Calu3 (cell line): Measurements from ENCODE around the gene ATG101. TPM values are rescaled to one million over a fixed set of nuclear protein-coding genes. Genes with fewer than 3 reads are reported as not detected.

Experiments
- BruUV-seq: library from RNA; stranded (reverse); fragments of 400-500 nt; replicated peaks from 2 replicates; lab custom pipeline; 2021; lab: Mats Ljungman, UMichigan
- CTCF ChIA-PET: fragments of 300-600 bp; sonication (Branson Sonifier 250); formaldehyde crosslinking; loops from one replicate; lab custom pipeline; 2022; ENCODE audit warnings: antibody characterized with exemption; lab: Charles Lee
- DNase-seq: peaks from one replicate; pipeline ENCODE4 v3.0.0; 2022
- H3K27ac Mint-ChIP-seq: one replicate; pipeline ENCODE4 v1.8.0; 2022; ENCODE audit warnings: mixed read lengths; ENCODE audit not compliant: unreplicated experiment
- H3K27me3 Mint-ChIP-seq: one replicate; pipeline ENCODE4 v1.8.0; 2022; ENCODE audit warnings: mixed read lengths; ENCODE audit not compliant: unreplicated experiment
- H3K36me3 Mint-ChIP-seq: one replicate; pipeline ENCODE4 v1.8.0; 2022; ENCODE audit warnings: mild to moderate bottlenecking, moderate library complexity, mixed read lengths; ENCODE audit not compliant: insufficient read depth, unreplicated experiment
- H3K4me1 Mint-ChIP-seq: one replicate; pipeline ENCODE4 v1.8.0; 2022; ENCODE audit warnings: mild to moderate bottlenecking, low read depth, mixed read lengths; ENCODE audit not compliant: unreplicated experiment
- H3K4me3 Mint-ChIP-seq: one replicate; pipeline ENCODE4 v1.8.0; 2022; ENCODE audit warnings: mild to moderate bottlenecking, low read depth, moderate library complexity, mixed read lengths; ENCODE audit not compliant: unreplicated experiment
- H3K9me3 Mint-ChIP-seq: one replicate; pipeline ENCODE4 v1.8.0; 2022; ENCODE audit warnings: low read depth, mixed read lengths; ENCODE audit not compliant: unreplicated experiment
- intact Hi-C: fragments of 100-400 bp; cut with micrococcal nuclease; formaldehyde crosslinking; loops from one replicate; pipeline ENCODE4 v1.10.0; 2022; ENCODE audit not compliant: unreplicated experiment
- total RNA-seq: library from RNA; stranded (reverse); gene quantifications from 2 replicates; pipeline ENCODE4 v1.2.3, GENCODE V29; 2022
- TF ChIP-seq, protein P1 (sequence below): fragments of 200-600 bp; IDR thresholded peaks from one replicate; pipeline ENCODE4 v1.8.0; 2022; ENCODE audit warnings: antibody characterized with exemption; ENCODE audit not compliant: unreplicated experiment

ATG101 gene
- total RNA-seq, 1 experiment from 2014 or later = 32.8 TPM

DNA sequence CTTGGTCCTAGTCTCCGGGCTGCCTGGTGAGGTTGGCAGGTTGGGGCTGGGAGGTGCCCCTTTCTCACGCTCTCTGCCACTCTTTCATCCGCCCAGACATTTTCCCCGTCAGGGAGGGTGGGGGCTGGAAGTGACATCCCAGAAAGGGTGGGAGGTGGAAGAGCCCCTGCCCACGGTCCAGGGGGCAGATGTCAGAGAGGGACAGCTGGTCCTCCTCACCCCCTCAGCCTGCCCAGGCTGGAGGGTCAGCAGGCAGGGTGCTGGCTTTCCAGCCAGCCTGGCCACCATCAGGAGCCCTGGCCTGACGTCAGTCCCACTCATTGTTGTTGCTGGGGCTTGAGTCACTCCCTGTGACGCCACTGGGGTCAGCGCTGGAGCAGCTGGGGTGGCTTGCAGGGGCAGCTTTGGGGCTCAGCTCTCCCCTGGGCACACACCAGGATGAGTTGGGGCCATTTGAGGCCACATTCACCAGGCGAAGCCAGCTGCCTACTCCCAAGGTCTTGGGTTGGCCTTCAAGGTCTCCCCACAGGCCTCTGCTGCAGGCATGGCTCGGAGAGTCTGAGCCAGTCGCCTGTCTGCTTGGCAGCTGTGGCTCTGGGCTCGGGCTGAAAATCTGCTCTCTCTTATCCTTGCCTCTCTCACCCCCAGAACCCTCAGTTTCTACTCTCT, 5.7 kb upstream of the ATG101 start:
- no peak overlapping the region for H3K4me3 Mint-ChIP-seq
- no TSS peak for BruUV-seq

DNA sequence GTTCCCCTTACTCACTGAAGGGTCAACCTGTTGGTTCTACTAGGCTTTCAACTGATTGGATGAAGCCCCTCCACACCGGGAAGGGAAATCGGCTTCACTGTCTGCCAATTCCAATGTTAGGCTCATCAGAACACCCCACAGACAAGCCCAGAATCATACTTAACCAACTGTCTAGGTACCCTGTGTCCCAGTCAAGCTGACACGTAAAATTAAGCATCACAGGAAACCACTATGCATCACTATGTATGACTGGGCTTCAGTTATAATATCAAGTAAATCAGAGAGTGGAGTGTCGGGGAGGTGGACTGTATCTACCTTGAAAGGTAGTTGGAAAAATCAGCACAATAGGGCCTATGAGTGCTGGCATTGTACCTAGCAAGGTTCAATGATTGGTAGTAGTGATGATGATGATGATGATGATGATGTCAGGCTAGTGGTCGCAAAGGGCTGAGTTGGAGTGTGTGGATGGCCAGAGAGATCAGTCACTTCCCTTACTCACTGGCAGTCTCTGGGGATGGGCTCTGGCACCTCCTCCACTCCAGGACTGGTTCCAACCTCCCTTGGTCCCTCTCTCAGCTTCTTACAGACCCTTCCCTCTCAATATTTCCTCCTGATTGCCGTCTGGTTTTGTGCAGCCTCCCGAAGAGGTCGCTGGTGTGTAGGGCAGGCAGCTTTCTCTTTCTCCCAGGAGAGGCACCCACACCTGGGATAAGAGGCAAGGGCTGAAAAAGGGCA, 3.3 kb upstream of the ATG101 start:
- Mint-ChIP-seq H3K27me3 (peaks cover 11% of the 10 kb centered on the region), H3K4me1 (peaks cover 13% of the 10 kb centered on the region), H3K27ac (no peak overlapping the region), H3K4me3 (no peak overlapping the region), H3K9me3 (no peaks in the 10 kb centered on the region), H3K36me3 (peaks cover 20% of the 10 kb centered on the region)
- TF ChIP-seq, protein P1, sequence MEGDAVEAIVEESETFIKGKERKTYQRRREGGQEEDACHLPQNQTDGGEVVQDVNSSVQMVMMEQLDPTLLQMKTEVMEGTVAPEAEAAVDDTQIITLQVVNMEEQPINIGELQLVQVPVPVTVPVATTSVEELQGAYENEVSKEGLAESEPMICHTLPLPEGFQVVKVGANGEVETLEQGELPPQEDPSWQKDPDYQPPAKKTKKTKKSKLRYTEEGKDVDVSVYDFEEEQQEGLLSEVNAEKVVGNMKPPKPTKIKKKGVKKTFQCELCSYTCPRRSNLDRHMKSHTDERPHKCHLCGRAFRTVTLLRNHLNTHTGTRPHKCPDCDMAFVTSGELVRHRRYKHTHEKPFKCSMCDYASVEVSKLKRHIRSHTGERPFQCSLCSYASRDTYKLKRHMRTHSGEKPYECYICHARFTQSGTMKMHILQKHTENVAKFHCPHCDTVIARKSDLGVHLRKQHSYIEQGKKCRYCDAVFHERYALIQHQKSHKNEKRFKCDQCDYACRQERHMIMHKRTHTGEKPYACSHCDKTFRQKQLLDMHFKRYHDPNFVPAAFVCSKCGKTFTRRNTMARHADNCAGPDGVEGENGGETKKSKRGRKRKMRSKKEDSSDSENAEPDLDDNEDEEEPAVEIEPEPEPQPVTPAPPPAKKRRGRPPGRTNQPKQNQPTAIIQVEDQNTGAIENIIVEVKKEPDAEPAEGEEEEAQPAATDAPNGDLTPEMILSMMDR = no peak
- CTCF ChIA-PET = no interaction called here
- DNase-seq = no peak
- BruUV-seq = no TSS peak
- intact Hi-C loops = no loop called here

More for the DNA sequence above, 5.7 kb upstream of the ATG101 start:
- intact Hi-C loops = no loop called here
- peaks cover 11% of the 10 kb centered on the region for H3K27me3 Mint-ChIP-seq
- H3K27ac Mint-ChIP-seq = no peak overlapping the region
- DNase-seq = no peak
- H3K36me3 Mint-ChIP-seq = peaks cover under 1% of the 10 kb centered on the region
- no peaks in the 10 kb centered on the region for H3K9me3 Mint-ChIP-seq
- CTCF ChIA-PET = interaction anchor here (0.8 kb wide), 1 partner anchor 39 kb away, joined by 3 read pairs; no protein-coding TSS in a partner anchor
- TF ChIP-seq, protein P1 = no peak
- H3K4me1 Mint-ChIP-seq = no peaks in the 10 kb centered on the region

DNA sequence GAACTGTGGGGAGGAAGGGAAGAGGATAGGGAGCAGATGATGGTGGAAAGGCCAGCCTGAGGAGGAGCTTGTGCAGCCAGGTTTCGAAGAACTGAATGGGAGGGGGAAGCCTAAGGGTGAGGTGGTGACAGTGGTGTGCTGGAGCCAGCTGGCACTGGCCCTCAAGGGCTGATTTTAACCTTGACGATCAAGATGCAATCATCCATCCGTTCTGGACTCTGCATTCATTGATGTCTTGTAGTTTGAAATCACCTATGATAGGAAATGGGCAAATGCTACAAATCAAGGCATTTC, 2.8 kb upstream of the ATG101 start:
- no peak overlapping the region for H3K4me3 Mint-ChIP-seq
- peaks cover 11% of the 10 kb centered on the region for H3K27me3 Mint-ChIP-seq
- CTCF ChIA-PET = no interaction called here
- no peaks in the 10 kb centered on the region for H3K9me3 Mint-ChIP-seq
- no peak overlapping the region for H3K27ac Mint-ChIP-seq
- H3K4me1 Mint-ChIP-seq = peaks cover 13% of the 10 kb centered on the region
- intact Hi-C loops = no loop called here
- TF ChIP-seq, protein P1 = no peak
- peaks cover 20% of the 10 kb centered on the region for H3K36me3 Mint-ChIP-seq
- DNase-seq = no peak
- no TSS peak for BruUV-seq

DNA sequence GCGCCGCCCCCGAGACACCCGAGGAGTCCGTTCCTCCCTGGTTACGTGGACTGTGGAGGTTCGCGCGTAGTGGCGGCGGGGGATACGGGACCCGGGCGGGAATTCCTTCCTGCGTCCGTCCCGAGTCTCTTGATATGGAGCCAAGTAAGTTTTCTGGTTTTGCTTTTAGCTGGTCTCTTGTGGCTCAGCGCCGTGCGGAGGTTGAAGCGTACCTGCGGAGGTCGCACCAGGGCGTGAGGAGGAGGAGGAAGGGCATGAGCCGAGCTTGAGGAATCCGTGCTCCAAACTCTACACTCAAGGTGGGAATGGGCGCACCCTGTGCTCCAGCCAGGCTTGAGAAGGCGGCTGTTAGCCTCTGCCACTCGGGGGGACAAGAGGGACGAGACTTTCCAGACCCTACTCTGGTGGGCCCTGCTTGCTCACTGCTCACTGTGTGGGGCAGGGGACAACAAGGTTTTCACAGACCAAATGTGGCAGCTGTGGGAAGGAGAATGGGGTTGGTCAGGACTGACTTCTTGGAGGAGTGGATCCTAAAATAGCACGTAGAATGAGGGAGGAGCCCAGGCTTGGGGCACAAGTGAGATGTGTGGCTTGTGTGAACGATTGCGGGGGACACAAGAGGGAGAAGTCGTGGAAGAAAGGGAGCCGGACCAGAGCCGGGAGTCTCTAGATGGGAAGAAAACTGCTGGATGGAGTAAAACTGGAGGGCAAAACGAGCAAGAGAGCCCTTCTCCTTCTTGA, 577 bp downstream of the ATG101 start:
- intact Hi-C loops = no loop called here

More for the DNA sequence above, 577 bp downstream of the ATG101 start:
- Mint-ChIP-seq H3K27me3 (peaks cover 11% of the 10 kb centered on the region), H3K9me3 (no peaks in the 10 kb centered on the region), H3K36me3 (peaks cover 29% of the 10 kb centered on the region), H3K27ac (peak overlapping the region; percentile 99), H3K4me3 (peak overlapping the region; percentile 95), H3K4me1 (peaks cover 26% of the 10 kb centered on the region)
- DNase-seq = no peak
- TSS peak; percentile 61 for BruUV-seq
- TF ChIP-seq, protein P1 = no peak
- CTCF ChIA-PET = interaction anchor here (0.6 to 2.2 kb wide), 6 partner anchors 19 to 191 kb away, joined by 3 to 25 read pairs (median 6); partner anchors contain the start of gene NR4A1
